HEK293 (cell line): ENCODE data around the gene ITSN2.

Experiments used
- BCL11B ChIP-seq: fragments of 450-650 bp; formaldehyde crosslinking; IDR thresholded peaks from 2 replicates; pipeline ENCODE4 v1.5.1; 2016; ENCODE audit warnings: low read depth, missing biosample characterization, missing genetic modification characterization
- GLI4 ChIP-seq: fragments of 450-650 bp; formaldehyde crosslinking; IDR thresholded peaks from 2 replicates; pipeline ENCODE4 v1.5.1; 2016; ENCODE audit warnings: missing biosample characterization, missing genetic modification characterization
- HOXA7 ChIP-seq: sonication (generic); formaldehyde crosslinking; IDR thresholded peaks from 2 replicates; pipeline ENCODE4 v1.8.1; 2022; ENCODE audit warnings: missing genetic modification reagents, borderline replicate concordance
- MYNN ChIP-seq: fragments of 450-650 bp; formaldehyde crosslinking; IDR thresholded peaks from 2 replicates; pipeline ENCODE4 v1.5.1; 2016; ENCODE audit warnings: missing biosample characterization, missing genetic modification characterization, borderline replicate concordance
- SCRT2 ChIP-seq: fragments of 450-650 bp; formaldehyde crosslinking; IDR thresholded peaks from 2 replicates; pipeline ENCODE4 v1.5.1; 2016; ENCODE audit warnings: missing biosample characterization, missing genetic modification characterization
- YY1 ChIP-seq: fragments of 450-650 bp; formaldehyde crosslinking; IDR thresholded peaks from 2 replicates; pipeline ENCODE4 v1.5.1; 2018; ENCODE audit warnings: missing biosample characterization, missing genetic modification characterization
- ZBTB20 ChIP-seq: fragments of 450-650 bp; formaldehyde crosslinking; IDR thresholded peaks from 2 replicates; pipeline ENCODE4 v1.5.1; 2016; ENCODE audit warnings: missing biosample characterization, missing genetic modification characterization
- ZBTB48 ChIP-seq: fragments of 450-650 bp; formaldehyde crosslinking; IDR thresholded peaks from 2 replicates; pipeline ENCODE4 v1.5.1; 2016; ENCODE audit warnings: missing biosample characterization, missing genetic modification characterization
- ZBTB7A ChIP-seq: fragments of 450-650 bp; formaldehyde crosslinking; IDR thresholded peaks from 2 replicates; pipeline ENCODE4 v1.5.1; 2016; ENCODE audit warnings: low read depth, missing biosample characterization, missing genetic modification characterization
- ZFP69B ChIP-seq: fragments of 450-650 bp; formaldehyde crosslinking; IDR thresholded peaks from 2 replicates; pipeline ENCODE4 v1.5.1; 2016; ENCODE audit warnings: missing biosample characterization, missing genetic modification characterization
- ZNF114 ChIP-seq: fragments of 450-650 bp; formaldehyde crosslinking; IDR thresholded peaks from 2 replicates; pipeline ENCODE4 v1.5.0; 2017; ENCODE audit warnings: missing biosample characterization, missing genetic modification characterization
- ZNF121 ChIP-seq: fragments of 450-650 bp; formaldehyde crosslinking; IDR thresholded peaks from 2 replicates; pipeline ENCODE4 v1.5.1; 2016; ENCODE audit warnings: missing biosample characterization, missing genetic modification characterization
- ZNF146 ChIP-seq: fragments of 450-650 bp; formaldehyde crosslinking; IDR thresholded peaks from 2 replicates; pipeline ENCODE4 v1.5.1; 2016; ENCODE audit warnings: missing biosample characterization, missing genetic modification characterization
- ZNF16 ChIP-seq: fragments of 450-650 bp; formaldehyde crosslinking; IDR thresholded peaks from 2 replicates; pipeline ENCODE4 v1.5.1; 2016; ENCODE audit warnings: low read depth, missing biosample characterization, missing genetic modification characterization
- ZNF175 ChIP-seq: fragments of 450-650 bp; formaldehyde crosslinking; IDR thresholded peaks from 2 replicates; pipeline ENCODE4 v1.5.1; 2016; ENCODE audit warnings: missing biosample characterization, missing genetic modification characterization
- ZNF2 ChIP-seq: fragments of 450-650 bp; formaldehyde crosslinking; IDR thresholded peaks from 2 replicates; pipeline ENCODE4 v1.5.1; 2016; ENCODE audit warnings: missing biosample characterization, missing genetic modification characterization
- ZNF223 ChIP-seq: fragments of 450-650 bp; formaldehyde crosslinking; IDR thresholded peaks from 2 replicates; pipeline ENCODE4 v1.5.1; 2016; ENCODE audit warnings: missing biosample characterization, missing genetic modification characterization
- ZNF274 ChIP-seq, 2 experiments: fragments of 200-500 bp in 1 of 2; fragments of 450-650 bp in 1 of 2; sonication (Bioruptor generic) in 1 of 2; formaldehyde crosslinking in 1 of 2; IDR thresholded peaks; 2 replicates each; pipeline versions ENCODE4 v1.5.1 to v1.6.1; 2014 to 2016; ENCODE audit warnings: borderline replicate concordance in 1 of 2, inconsistent platforms in 1 of 2, low read length in 1 of 2, missing biosample characterization in 1 of 2, missing genetic modification characterization in 1 of 2
- ZNF548 ChIP-seq: fragments of 450-650 bp; formaldehyde crosslinking; IDR thresholded peaks from 2 replicates; pipeline ENCODE4 v1.5.1; 2016; ENCODE audit warnings: missing biosample characterization, missing genetic modification characterization
- ZNF558 ChIP-seq: fragments of 450-650 bp; formaldehyde crosslinking; IDR thresholded peaks from 2 replicates; pipeline ENCODE4 v1.5.1; 2016; ENCODE audit warnings: missing biosample characterization, missing genetic modification characterization
- ZNF561 ChIP-seq: fragments of 450-650 bp; IDR thresholded peaks from 2 replicates; pipeline ENCODE4 v1.5.1; 2018; ENCODE audit warnings: missing biosample characterization, missing genetic modification characterization, borderline replicate concordance
- ZNF654 ChIP-seq: fragments of 450-650 bp; formaldehyde crosslinking; IDR thresholded peaks from 2 replicates; pipeline ENCODE4 v1.5.1; 2016; ENCODE audit warnings: low read depth, missing biosample characterization, missing genetic modification characterization
- ZNF701 ChIP-seq: fragments of 450-650 bp; formaldehyde crosslinking; IDR thresholded peaks from 2 replicates; pipeline ENCODE4 v1.5.1; 2016; ENCODE audit warnings: missing biosample characterization, missing genetic modification characterization
- ZNF791 ChIP-seq: fragments of 450-650 bp; formaldehyde crosslinking; IDR thresholded peaks from 2 replicates; pipeline ENCODE4 v1.5.1; 2016; ENCODE audit warnings: missing biosample characterization, missing genetic modification characterization
- ZNF837 ChIP-seq: fragments of 450-650 bp; formaldehyde crosslinking; IDR thresholded peaks from 2 replicates; pipeline ENCODE4 v1.5.1; 2016; ENCODE audit warnings: missing biosample characterization, missing genetic modification characterization
- ZSCAN23 ChIP-seq: fragments of 450-650 bp; formaldehyde crosslinking; IDR thresholded peaks from 2 replicates; pipeline ENCODE4 v1.5.1; 2016; ENCODE audit warnings: missing biosample characterization, missing genetic modification characterization
- ZSCAN30 ChIP-seq: fragments of 450-650 bp; IDR thresholded peaks from 2 replicates; pipeline ENCODE4 v1.5.1; 2018; ENCODE audit warnings: missing biosample characterization, mild to moderate bottlenecking, missing genetic modification characterization, moderate library complexity
- TF ChIP-seq, protein P1 (sequence below): fragments of 450-650 bp; formaldehyde crosslinking; IDR thresholded peaks from 2 replicates; pipeline ENCODE4 v1.5.1; 2016; ENCODE audit warnings: missing biosample characterization, missing genetic modification characterization
- TF ChIP-seq, protein P2 (sequence below): fragments of 450-650 bp; formaldehyde crosslinking; IDR thresholded peaks from 2 replicates; pipeline ENCODE4 v1.5.1; 2016; ENCODE audit warnings: missing biosample characterization, missing genetic modification characterization
- TF ChIP-seq, protein P3 (sequence below): fragments of 450-650 bp; formaldehyde crosslinking; IDR thresholded peaks from 2 replicates; pipeline ENCODE4 v1.5.1; 2016; ENCODE audit warnings: missing biosample characterization, missing genetic modification characterization
- TF ChIP-seq, protein P4 (sequence below): fragments of 450-650 bp; formaldehyde crosslinking; IDR thresholded peaks from 2 replicates; pipeline ENCODE4 v1.5.1; 2016; ENCODE audit warnings: missing biosample characterization, missing genetic modification characterization
- TF ChIP-seq, protein P5 (sequence below): sonication (generic); formaldehyde crosslinking; IDR thresholded peaks from 2 replicates; pipeline ENCODE4 v1.8.1; 2022; ENCODE audit warnings: mild to moderate bottlenecking, moderate library complexity, missing genetic modification reagents

The ITSN2 gene

DNA sequence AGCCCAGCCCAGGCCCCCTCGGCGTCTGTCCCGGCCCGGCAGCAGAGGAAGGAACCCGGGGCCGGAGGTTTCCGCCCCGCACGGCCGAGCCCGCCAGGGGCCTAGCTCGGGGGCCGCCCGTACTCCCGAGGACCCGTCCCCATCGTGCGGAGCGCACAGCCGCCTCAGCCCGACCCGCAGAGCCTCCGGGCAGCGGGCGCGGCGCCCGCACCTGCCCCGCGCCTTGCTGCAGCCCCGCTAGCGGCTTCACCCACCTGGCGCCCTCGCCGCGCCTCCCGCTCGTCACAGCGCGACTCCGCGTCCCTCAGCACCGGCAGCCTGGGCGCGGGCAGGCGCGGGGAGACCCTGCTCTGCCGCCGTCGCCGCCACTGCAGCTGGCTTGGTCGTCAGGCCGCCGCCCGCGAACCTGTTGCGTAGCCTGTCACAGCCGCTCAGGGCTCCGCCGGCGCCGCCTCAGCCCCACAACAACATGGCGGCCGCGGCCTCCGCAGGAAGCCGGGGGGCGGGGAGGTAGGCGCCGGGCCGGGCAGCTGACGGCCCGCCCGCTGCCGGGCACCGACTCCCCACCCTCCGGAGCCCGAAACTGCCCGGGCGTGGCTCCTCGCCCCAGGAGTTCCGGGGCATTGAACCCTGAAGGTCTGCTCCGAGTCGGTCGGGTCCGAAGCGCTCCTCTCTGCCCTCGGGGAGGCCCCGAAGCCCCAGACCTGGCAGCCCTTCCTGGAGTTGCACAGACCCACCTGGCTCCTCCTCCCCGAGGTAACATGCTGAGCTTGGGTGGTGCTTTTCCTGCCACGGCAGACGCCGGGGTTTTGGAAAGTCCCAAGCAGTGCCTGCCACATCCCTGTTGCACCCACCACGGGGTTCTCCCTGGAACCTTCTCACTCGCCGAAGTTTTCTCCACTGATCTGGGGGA, at the start of gene ITSN2 (continued):
- TF ChIP-seq ZNF561 (no peak; the same call in 1 of the 2 replicates), ZSCAN23 (tag by site-specific recombination) (no peak), ZNF274 (IDR thresholded peaks at IDR 0.05; ENCODE audit: low read length) (no peak), ZNF274 (tag by site-specific recombination; IDR thresholded peaks at IDR 0.05; ENCODE audit: borderline replicate concordance) (no peak), ZBTB7A (tag by site-specific recombination) (no peak), SCRT2 (tag by site-specific recombination) (peak; percentile 99), ZNF146 (tag by site-specific recombination) (no peak), YY1 (tag by site-specific recombination) (peak; percentile 80), ZNF2 (tag by site-specific recombination) (0 out of 2 replicates have a peak, but pooled peaks have one; percentile 19), ZBTB48 (tag by site-specific recombination) (no peak), ZNF701 (tag by site-specific recombination) (no peak), ZNF223 (no peak), HOXA7 (CRISPR knock-in tag) (no peak), ZNF548 (no peak), GLI4 (tag by site-specific recombination) (no peak), MYNN (tag by site-specific recombination) (no peak), BCL11B (tag by site-specific recombination) (no peak), ZFP69B (tag by site-specific recombination) (no peak), ZNF175 (tag by site-specific recombination) (no peak), ZBTB20 (tag by site-specific recombination) (peak; percentile 86), ZNF121 (tag by site-specific recombination) (0 out of 2 replicates have a peak, but pooled peaks have one; percentile 41), ZNF114 (tag by site-specific recombination) (no peak), ZNF837 (tag by site-specific recombination) (no peak), ZNF654 (tag by site-specific recombination) (no peak), ZSCAN30 (tag by site-specific recombination) (no peak), ZNF558 (tag by site-specific recombination) (no peak), ZNF791 (no peak), ZNF16 (tag by site-specific recombination) (no peak)
- TF ChIP-seq, protein P1, sequence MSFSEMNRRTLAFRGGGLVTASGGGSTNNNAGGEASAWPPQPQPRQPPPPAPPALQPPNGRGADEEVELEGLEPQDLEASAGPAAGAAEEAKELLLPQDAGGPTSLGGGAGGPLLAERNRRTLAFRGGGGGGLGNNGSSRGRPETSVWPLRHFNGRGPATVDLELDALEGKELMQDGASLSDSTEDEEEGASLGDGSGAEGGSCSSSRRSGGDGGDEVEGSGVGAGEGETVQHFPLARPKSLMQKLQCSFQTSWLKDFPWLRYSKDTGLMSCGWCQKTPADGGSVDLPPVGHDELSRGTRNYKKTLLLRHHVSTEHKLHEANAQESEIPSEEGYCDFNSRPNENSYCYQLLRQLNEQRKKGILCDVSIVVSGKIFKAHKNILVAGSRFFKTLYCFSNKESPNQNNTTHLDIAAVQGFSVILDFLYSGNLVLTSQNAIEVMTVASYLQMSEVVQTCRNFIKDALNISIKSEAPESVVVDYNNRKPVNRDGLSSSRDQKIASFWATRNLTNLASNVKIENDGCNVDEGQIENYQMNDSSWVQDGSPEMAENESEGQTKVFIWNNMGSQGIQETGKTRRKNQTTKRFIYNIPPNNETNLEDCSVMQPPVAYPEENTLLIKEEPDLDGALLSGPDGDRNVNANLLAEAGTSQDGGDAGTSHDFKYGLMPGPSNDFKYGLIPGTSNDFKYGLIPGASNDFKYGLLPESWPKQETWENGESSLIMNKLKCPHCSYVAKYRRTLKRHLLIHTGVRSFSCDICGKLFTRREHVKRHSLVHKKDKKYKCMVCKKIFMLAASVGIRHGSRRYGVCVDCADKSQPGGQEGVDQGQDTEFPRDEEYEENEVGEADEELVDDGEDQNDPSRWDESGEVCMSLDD (tag by site-specific recombination), result no peak; the same call in 1 of the 2 replicates
- TF ChIP-seq, protein P2, sequence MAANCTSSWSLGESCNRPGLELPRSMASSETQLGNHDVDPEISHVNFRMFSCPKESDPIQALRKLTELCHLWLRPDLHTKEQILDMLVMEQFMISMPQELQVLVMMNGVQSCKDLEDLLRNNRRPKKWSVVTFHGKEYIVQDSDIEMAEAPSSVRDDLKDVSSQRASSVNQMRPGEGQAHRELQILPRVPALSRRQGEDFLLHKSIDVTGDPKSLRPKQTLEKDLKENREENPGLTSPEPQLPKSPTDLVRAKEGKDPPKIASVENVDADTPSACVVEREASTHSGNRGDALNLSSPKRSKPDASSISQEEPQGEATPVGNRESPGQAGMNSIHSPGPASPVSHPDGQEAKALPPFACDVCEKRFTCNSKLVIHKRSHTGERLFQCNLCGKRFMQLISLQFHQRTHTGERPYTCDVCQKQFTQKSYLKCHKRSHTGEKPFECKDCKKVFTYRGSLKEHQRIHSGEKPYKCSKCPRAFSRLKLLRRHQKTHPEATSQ (tag by site-specific recombination), result no peak
- TF ChIP-seq, protein P3, sequence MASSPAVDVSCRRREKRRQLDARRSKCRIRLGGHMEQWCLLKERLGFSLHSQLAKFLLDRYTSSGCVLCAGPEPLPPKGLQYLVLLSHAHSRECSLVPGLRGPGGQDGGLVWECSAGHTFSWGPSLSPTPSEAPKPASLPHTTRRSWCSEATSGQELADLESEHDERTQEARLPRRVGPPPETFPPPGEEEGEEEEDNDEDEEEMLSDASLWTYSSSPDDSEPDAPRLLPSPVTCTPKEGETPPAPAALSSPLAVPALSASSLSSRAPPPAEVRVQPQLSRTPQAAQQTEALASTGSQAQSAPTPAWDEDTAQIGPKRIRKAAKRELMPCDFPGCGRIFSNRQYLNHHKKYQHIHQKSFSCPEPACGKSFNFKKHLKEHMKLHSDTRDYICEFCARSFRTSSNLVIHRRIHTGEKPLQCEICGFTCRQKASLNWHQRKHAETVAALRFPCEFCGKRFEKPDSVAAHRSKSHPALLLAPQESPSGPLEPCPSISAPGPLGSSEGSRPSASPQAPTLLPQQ, result no peak
- TF ChIP-seq, protein P4, sequence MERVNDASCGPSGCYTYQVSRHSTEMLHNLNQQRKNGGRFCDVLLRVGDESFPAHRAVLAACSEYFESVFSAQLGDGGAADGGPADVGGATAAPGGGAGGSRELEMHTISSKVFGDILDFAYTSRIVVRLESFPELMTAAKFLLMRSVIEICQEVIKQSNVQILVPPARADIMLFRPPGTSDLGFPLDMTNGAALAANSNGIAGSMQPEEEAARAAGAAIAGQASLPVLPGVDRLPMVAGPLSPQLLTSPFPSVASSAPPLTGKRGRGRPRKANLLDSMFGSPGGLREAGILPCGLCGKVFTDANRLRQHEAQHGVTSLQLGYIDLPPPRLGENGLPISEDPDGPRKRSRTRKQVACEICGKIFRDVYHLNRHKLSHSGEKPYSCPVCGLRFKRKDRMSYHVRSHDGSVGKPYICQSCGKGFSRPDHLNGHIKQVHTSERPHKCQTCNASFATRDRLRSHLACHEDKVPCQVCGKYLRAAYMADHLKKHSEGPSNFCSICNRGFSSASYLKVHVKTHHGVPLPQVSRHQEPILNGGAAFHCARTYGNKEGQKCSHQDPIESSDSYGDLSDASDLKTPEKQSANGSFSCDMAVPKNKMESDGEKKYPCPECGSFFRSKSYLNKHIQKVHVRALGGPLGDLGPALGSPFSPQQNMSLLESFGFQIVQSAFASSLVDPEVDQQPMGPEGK, result peak; percentile 74
- TF ChIP-seq, protein P5, sequence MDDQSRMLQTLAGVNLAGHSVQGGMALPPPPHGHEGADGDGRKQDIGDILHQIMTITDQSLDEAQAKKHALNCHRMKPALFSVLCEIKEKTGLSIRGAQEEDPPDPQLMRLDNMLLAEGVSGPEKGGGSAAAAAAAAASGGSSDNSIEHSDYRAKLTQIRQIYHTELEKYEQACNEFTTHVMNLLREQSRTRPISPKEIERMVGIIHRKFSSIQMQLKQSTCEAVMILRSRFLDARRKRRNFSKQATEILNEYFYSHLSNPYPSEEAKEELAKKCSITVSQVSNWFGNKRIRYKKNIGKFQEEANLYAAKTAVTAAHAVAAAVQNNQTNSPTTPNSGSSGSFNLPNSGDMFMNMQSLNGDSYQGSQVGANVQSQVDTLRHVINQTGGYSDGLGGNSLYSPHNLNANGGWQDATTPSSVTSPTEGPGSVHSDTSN, result peak; percentile 39; the same call in 1 of the 2 replicates
